ENCODE data around the gene PHLPP1. TPM values are rescaled to one million over a fixed set of nuclear protein-coding genes. Genes with fewer than 3 reads are reported as not detected.

The PHLPP1 gene
- total and polyA plus RNA-seq, 2 of the 4 experiments (the other 2 are of a cell fraction), result 3.3 to 3.6 TPM

DNA sequence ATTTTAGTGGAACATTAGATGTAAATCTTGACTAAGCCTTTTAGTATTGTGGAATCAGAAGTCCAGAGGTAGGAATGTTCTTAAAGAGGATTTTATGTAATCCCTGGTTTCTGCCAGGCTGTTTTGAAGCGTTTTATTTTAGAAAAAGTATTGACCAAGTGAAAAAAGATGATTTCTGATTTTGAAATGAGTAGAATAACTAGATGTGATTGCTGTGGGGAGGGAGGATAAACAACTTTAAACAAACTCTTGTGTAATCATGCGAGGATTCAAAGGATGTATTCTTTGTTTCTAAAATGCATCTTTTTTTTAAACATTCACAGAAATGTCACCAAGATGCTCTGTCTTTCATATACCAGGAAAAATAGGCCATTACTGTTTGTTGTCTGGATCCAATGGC is 53.9 kb downstream of the PHLPP1 start:
- ChIA-PET CTCF (no interaction called here), POLR2A (ENCODE audit: unreplicated experiment) (no interaction called here)

More for the DNA sequence above, 53.9 kb downstream of the PHLPP1 start:
- ATAC-seq (ENCODE audit: low read depth) (no peak; the same call in none of the 2 replicates), DNase-seq (peak; percentile 19)
- H2AK5ac ChIP-seq (ENCODE audit: low read depth, low read length), result no peak overlapping the region
- no peak overlapping the region for H3K27ac ChIP-seq (ENCODE audit: insufficient read depth, low read length)
- in situ Hi-C loops (cut with MboI; ENCODE audit: low sequenced_read_pairs), result no loop called here
- H3K18ac ChIP-seq (ENCODE audit: low read depth, low read length), result no peak overlapping the region
- TF ChIP-seq FOS (IDR thresholded peaks at IDR 0.05; ENCODE audit: low read depth, low read length) (no peak), CEBPB (IDR thresholded peaks at IDR 0.05; ENCODE audit: low read depth, low read length) (peak; percentile 50; the same call in 1 of the 2 replicates)
- H3K4ac ChIP-seq (ENCODE audit: low read depth, low read length), result no peak overlapping the region
- H2BK120ac ChIP-seq (ENCODE audit: low read depth, low read length), result no peak overlapping the region
- no peak overlapping the region for H4K8ac ChIP-seq (ENCODE audit: low read depth in 2 of 2, low read length in 2 of 2)
- H4K20me1 ChIP-seq (ENCODE audit: insufficient read depth, low read length), result no peaks in the 10 kb centered on the region
- no peaks in the 10 kb centered on the region for H3K36me3 ChIP-seq (ENCODE audit: control insufficient read depth, insufficient read depth, low read length)
- intact Hi-C loops (cut with micrococcal nuclease), result no loop called here
- dilution Hi-C loops (cut with HindIII; ENCODE audit: low sequenced_read_pairs, unreplicated experiment), result no loop called here
- H3K79me1 ChIP-seq (ENCODE audit: low read depth in 1 of 2, low read length in 2 of 2), result peaks cover 12 to 13% of the 10 kb centered on the region in 2 experiments; a peak in 3 of 4 replicates
- no peak overlapping the region for H2AK9ac ChIP-seq (replicated peaks; ENCODE audit: low read depth, low read length, poor library complexity)
- no peak overlapping the region for H2BK20ac ChIP-seq (ENCODE audit: low read depth, low read length)
- 83% methylated on average over 1 of the region's 2 CpGs; no CpG with 5 or more reads in 1 of the 2 experiments for WGBS, 2 experiments (ENCODE audit: extremely low coverage in 2 of 2, insufficient read length in 1 of 2)
- no peak overlapping the region for H2BK15ac ChIP-seq (ENCODE audit: low read depth, low read length)
- no peak overlapping the region for H3K9ac ChIP-seq (ENCODE audit: low read depth, low read length)
- no peak overlapping the region for H3K4me3 ChIP-seq (ENCODE audit: insufficient read depth, low read depth, low read length)
- no peak overlapping the region for H2AFZ ChIP-seq (replicated peaks; ENCODE audit: low read length, poor library complexity)
- H3K9me1 ChIP-seq (ENCODE audit: insufficient read depth, low read length), result no peaks in the 10 kb centered on the region
- H4K5ac ChIP-seq (ENCODE audit: low read depth, low read length), result no peak overlapping the region
- no peaks in the 10 kb centered on the region for H3K9me3 ChIP-seq (ENCODE audit: control insufficient read depth, insufficient read depth, low read length)
- H4K91ac ChIP-seq (ENCODE audit: insufficient read depth, low read depth, low read length), result no peak overlapping the region
- no peak overlapping the region for H3K14ac ChIP-seq (replicated peaks; ENCODE audit: low read depth, low read length)
- H3K23ac ChIP-seq (ENCODE audit: low read depth, low read length), result no peak overlapping the region
- no TSS peak for BruUV-seq (replicated peaks)
- no peak overlapping the region; the same call in 1 of the 2 replicates for H3K4me2 ChIP-seq (ENCODE audit: low read depth, low read length)
- no peak overlapping the region for H3K56ac ChIP-seq (ENCODE audit: extremely low read depth, insufficient read depth, low read length)
- no peaks in the 10 kb centered on the region for H3K27me3 ChIP-seq (ENCODE audit: control insufficient read depth, insufficient read depth, low read length)
- H3K4me1 ChIP-seq (ENCODE audit: control insufficient read depth, insufficient read depth, low read length), result no peaks in the 10 kb centered on the region; the same call in 1 of the 2 replicates
- no peak overlapping the region for H2BK5ac ChIP-seq (ENCODE audit: low read depth, low read length, poor library complexity, severe bottlenecking)

Data from IMR-90 (cell line).